NCI-H510A (cell line): ENCODE measurements around the gene TALDO1.

Experiments used
- DNase-seq: peaks from one replicate; lab custom pipeline; 2025; lab: John Stamatoyannopoulos, UW

The TALDO1 gene

DNA sequence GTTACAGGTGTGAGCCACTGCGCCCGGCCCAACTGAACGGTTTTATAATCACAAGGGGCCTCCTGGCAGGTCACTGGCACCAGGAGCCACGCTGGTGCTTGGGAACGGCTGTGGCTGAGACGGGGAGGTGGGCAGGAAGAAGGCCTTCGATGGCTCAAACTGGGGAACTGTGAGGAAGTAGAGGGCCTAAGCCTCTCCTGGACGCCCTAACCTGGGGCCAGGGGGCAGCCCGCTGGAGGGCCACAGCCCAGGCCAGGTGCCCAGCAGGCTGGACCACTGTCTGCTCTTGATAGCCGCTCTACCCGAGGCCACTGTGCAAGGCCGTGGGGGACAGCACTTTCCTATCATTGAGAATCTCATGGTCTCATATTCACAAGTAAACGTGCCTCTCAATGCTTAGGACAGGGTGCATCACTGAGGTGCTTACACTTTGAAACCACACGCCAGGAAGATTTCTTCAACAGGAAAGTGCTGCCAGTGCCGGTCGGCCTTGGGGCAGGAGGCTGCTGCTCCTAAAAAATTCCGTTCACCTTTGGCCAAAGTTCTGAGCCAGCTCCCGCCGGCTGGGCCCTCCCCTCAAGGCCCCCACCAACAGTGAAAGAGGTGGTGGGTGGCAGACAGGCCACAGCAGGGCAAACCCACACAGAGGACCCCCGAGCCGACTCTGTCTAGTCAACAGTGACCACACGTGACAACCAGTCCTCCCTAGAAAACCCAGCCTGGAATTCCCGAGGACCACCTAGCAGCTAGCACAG lies 22.8 kb downstream of the TALDO1 start:
- DNase-seq = no peak

DNA sequence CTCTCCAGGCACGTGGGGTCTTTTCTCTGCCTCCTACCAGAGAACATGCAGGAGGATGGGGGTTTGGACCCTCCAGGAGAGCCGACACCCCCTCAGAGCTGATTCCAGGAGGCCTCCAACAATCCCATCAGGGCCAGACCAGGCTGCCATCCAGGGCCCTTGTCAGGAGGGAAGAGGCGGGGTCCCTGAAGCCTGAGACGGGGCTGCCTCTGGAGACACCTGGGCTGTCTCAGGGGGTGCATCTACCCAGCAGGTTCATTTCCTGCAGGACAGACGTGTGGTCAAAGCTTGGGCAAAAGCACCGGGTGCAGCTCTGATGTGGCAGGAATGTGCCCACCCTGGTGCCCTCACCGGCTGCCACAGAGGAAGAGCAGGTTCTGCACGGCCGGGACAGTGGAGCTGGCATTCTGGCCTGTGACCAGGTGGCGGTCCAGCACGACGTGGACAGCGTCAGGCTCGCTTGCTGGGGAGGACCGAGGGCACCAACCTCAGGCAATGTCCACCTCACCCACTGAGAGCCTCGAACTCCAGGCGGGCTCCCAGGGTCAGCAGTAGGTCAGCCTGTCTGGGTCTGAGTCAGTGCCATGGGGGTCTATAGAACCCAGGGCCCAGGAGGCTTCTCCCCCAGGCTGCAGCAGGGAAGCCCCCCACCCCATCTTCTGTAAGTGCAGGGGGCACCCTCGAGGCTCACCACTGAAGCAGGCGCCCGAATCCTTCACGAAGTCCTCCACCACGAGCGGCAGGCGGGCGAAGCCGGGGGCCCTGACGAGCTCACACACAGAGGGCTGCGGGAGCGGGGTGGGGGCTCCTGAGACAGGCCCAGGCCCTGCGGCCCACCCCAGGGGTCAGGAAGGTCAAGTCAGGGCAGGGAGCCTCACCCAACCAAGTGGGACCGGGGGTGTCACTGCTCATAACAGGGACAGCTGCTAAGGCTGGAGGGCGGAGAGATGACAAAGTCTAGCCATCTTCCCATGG lies 23.7 kb downstream of the TALDO1 start:
- DNase-seq = no peak

GRCh38 chr11:771617-772204 lies 24.4 kb downstream of the TALDO1 start:
- DNase-seq = no peak

DNA sequence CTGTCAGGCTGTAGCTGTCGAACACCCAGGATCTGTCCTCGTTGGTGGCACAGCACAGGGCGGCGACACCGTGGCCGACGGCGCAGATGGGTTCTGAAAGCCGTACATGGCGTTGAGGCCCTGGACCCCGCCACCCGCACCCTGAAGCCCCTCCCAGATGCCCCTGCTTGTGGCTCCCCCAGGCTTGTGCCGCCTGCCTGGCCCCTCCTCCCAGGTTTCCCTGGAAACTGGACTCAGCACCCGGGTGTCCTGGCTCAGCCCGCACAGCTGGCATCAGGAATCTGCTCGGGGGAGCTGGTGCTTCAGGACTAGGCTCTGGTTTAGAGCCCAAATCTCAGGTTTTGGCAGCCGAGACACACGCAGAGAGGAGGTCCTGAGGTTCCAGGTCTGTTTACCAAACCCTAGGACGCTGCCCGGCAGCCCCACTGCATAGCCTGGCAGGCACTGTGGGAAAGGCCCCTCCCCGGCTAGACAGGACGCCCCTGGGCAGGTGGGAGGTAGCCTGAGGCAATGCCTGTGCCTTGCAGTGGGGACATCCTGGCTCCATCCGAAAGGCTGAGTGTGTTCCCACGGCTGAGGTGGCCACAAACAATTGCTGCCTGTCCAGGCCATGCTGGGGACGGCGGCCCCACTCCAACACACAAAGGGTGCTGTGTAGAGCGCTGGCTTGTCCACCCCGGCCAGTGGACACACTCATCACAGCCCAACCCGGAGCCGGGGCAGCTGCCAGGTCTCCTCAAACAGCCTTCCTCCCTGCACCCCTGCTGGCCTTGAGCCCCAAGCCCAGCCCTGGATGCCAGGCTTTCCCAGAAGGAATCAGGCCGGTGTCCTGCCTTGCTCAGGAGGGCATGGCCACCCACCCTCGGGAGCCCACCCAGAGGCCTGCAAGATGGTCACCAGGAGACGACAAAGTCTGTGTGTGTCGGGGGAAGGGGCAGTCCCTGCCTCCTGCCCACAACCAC lies 25.4 kb downstream of the TALDO1 start:
- DNase-seq = no peak

DNA sequence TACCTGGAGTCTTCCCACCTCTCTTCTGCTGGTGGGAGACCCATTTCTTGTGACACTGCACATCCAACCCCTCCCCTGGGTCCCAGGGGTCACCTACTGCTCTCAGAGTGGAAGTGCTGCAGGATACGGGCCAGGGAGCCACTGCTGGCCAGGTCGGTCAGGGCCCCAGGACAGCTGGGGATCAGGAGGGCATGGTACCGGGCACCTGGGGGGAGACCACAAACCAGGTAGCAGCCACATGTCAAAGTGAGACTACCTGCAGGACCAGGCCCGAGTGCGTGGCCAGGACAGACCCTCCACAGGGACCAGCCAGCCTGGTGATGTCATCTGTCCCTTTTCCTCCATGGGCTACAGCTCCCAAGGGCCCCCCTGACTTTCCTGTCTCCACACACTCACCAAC lies 26.2 kb downstream of the TALDO1 start:
- no peak for DNase-seq

DNA sequence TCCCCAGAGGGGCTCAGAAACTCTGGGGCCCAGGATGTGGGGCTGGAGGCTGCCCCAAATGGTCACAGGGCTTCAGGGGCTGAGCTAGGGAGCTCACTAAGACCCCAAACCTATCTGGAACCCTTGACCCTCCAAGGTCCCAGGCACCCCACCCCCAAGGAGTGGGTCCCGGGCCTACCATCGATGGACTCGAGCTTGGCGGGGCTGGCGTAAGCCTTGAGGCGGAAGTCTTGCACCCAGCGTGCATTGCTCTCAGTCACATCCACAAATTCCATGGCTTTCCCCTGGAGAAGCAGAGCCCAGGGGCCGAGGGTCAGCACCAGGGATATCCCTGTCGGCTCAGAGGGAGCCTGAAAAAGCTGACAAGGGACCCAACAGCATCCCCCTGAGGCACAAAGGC lies 26.6 kb downstream of the TALDO1 start:
- no peak for DNase-seq

DNA sequence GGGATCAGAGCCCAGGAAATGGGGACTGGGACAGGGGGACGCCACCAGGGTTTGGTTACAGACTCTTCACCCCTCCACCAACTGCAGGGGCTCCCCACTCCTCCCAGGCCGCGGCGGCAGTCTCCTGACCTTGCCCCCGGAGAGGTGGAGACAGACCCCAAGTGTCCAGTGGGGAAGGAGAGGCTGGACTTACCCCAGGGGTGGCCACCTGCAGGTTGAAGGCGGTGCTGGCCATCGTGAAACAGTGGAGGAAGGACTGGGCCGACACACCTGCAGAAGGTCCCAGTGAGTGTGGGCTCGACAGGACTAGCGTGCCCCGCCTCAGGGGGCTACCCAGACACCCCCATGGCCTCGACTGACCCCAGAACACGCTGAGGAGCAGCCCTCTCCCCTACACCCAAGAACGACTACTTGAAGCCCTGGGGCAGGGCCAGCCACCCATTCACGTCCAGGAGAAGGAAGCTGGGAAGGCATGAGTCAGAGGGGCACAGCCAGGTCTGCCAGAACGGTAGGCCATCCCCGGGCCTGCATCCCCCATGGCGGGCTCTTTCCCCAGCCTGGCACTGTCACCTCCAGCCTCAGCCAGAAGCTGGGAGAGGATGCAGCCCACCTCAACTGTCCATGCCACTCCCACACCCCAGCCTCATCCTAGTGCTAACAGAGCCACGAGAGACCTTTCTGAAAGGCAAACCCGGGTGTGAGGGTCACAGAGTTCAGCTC lies 27.8 kb downstream of the TALDO1 start:
- DNase-seq = no peak

DNA sequence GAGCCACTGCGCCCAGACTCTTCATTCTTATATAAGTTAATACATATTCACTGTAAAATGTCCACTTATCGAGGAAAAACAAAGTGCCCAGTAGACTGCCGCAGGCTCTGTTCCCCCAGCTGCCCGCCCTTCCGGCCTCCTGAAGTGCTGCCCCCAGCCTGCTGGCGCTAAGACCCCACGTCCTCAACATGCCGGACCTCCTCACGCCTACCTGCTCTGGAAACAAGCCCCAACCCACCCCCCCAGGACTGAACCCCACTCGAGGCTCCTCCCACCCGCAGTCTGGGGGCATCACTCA lies 28.9 kb downstream of the TALDO1 start:
- no peak for DNase-seq

- DNase-seq = no peak
Observed at GRCh38 chr11:776561-777287, 29.5 kb downstream of the TALDO1 start.

- peak; percentile 57 for DNase-seq
Observed at GRCh38 chr11:777288-778255, 30.3 kb downstream of the TALDO1 start, which contains the start of gene GATD1. Gene GATD1 (minus strand): TSS chr11:777487. CDS start chr11:777462, 25 bp downstream.

GRCh38 chr11:778976-779954 lies 32.0 kb downstream of the TALDO1 start:
- no peak for DNase-seq

DNA sequence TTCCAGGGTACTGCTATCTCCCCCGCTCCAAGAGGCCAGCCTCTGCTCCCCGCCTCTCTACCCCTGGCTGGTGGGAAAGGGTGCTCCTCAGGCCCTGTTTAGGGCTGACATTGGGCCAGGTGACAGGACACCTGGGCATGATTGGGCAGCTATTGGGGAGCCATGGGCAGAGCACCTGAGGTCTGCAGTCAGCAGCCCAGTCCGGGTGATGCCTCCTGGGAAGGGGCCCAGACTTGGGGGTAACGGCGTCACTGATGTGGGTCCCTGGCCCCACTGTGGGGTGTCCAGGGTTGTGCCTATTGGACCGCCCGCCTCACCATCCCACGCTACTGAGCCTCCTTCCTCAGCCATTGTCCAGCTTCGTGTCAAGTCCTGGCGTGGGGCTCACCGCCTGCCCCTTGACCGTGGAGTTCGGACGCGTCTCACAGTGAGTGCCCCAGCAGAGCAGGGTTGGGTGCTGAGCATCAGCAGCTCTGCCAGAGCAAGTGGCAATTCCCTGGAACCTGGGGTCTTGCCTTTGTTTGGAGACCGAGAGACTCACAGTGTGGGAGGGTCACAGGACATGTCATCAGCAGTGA lies 32.8 kb downstream of the TALDO1 start:
- DNase-seq = no peak

DNA sequence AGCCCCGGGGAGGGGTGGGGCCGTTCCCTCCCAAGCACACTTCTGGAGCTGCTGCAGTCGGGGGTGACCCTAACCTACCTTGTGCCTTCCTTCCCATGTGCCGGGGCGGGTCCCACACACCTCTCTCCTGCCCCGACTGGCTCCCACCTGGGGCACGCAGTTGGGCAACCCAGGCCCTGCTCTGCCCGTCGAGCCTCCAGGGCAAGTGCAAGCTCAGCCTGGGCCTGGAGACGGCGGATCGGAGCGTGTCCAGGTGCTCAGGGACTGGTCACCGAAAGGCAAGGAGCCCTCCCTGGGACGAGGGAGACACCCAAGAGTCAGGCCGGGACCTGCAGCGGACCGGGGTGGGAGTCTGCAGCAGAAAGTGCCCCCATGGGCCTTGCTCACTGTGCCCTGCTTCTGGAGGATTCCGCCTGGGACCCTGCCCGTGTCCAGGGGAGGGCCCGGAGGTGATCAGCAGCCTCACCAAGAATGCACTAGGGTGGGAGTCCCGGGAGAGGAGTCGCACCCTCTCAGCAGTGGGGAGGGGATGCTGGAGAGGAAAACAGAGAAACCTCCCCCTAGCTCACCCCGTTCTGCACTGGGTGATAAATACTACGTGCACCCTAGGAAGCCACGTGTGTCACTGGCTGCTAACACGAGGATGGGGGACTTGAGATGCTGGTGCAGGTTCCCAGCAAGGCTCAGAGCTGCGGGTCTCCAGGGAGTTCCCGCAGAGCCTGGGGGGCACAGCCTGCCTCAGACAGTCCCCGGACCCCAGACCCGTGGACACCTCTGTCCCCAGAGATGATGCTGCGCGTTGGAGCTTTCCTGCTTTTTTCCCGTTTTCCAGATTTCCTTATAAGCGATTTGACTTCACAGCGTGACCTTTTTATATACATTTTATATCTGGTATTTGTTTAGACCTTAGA lies 35.3 kb downstream of the TALDO1 start:
- no peak for DNase-seq

DNA sequence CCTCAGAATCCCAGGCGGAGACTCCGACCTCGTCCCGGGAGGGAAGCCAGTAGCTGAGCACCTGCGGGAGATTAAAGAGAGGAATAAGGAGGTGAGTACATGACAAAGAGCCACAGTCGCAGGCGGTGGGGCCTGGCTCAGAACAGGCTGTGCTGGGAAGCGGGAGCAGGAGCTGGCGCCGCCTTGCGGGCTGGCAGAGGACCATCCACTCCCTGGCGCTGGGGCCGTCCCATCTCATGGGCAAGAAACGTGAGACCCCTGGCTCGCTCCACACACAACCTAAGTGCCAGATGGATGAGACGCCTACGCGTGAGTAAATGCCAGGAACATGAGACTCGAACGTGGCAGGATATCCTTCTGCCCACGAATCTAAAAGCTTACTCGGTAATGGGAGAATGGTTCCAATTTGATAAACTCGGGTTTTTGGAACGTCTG lies 36.3 kb downstream of the TALDO1 start:
- DNase-seq = peak; percentile 42

DNA sequence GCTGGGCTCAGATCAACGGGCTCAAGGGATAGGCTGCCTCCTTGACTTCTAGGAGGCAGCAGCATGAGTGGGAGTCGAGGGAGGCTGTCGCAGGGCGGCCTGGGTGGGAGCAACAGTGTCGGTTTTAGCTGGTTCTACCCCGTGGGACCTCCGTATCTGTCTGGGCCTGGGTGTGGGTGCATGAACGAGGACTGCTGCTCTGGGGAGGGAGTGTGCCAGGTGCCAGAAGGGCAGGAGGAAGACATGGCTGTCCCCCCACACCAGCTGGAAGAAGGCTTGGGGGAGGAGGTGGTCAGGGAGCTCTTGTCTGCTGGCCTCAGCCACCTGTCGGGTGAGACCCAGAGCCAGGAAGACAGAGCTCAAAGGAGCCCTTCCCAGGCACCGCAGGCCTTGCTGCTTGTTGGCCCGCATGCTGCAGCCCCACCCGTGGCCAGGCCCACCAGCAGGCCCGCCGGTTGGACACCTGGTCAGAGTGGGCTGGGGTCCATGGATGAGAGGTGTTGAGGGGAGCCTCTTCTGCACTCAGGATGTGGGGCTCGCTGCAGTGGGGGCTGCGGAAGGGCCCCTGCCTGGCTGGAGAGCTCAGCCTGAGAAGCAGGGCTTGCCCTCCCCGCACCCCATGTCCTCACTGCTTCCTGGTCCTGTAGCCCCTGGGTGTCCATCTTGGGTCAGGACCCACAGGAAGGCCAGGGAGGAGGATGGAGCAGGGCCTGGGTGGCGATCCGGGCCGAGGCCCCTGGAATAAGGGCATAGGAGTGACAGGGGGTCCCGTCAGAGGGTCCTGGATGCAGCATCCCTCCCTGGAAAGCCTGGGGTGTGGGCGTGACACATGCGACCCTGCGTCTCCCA lies 39.2 kb downstream of the TALDO1 start:
- DNase-seq = no peak
